Stimulated activated effector memory CD8-positive, alpha-beta T cell treated with anti-CD3 and anti-CD28 coated beads, Interleukin-12 subunit alpha, Interleukin-12 subunit beta, amount 100 ng/mL, for 72 hours (primary cell): ENCODE data around the gene C16orf46.

Experiments
- ATAC-seq: fragments of 150-1000 bp; cut with Tn5 transposase; 2 replicates; pipeline ENCODE4 v1.10.0; 2021
- DNase-seq, 2 donors: peaks; one replicate each; pipeline ENCODE4 v3.0.0; 2021 to 2022; ENCODE audit warnings: low spot score in 2 of 2
- H3K27ac Mint-ChIP-seq: one replicate; pipeline ENCODE4 v1.8.0; 2022; ENCODE audit warnings: mild to moderate bottlenecking, mixed read lengths
- H3K36me3 Mint-ChIP-seq: one replicate; pipeline ENCODE4 v1.8.0; 2022; ENCODE audit warnings: mild to moderate bottlenecking, mixed read lengths
- H3K4me1 Mint-ChIP-seq: one replicate; pipeline ENCODE4 v1.8.0; 2022; ENCODE audit warnings: mixed read lengths
- H3K4me3 Mint-ChIP-seq: one replicate; pipeline ENCODE4 v1.8.0; 2022; ENCODE audit warnings: mild to moderate bottlenecking, mixed read lengths
- H3K9me3 Mint-ChIP-seq: one replicate; pipeline ENCODE4 v1.8.0; 2022; ENCODE audit warnings: mixed read lengths

The C16orf46 gene

DNA sequence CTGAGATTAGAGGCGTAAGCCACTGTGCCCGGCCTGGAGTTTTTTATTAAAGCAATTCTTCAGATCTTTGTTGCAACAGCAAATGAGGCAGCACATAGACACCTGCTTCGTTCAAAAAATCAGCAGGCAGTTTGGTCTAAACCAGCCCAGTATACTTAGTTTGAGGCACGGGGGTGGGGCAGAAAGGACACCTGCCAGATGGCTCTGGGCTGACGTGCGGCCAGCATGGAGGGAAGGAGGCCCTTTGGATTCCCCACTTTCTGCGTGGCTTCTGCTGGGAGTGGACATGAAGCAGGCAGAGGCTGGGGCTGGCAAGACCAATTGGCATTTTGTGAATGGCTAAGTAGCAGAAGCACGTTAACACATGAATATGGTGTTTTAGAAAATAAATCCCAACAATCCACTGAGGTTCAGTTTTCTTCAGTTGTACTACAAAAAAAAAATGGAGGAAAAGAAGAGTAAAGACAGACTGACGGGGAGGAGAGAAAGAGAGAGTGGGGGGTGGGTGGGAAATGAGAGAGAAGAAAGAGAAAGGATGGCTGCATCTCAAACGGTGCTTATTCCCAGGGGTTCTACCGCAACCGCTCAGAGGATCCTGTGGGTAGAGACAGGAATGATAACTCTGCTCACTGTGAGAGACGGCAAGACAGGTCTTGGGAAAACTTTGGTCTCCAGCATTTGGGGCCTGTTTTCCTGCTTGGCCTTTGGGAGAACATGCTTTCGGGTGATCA lies 16.3 kb downstream of the C16orf46 start:
- H3K4me3 Mint-ChIP-seq, result no peak overlapping the region
- no peak for DNase-seq
- ATAC-seq, result no peak
- H3K9me3 Mint-ChIP-seq, result no peaks in the 10 kb centered on the region
- H3K27ac Mint-ChIP-seq, result no peak overlapping the region
- no peaks in the 10 kb centered on the region for H3K36me3 Mint-ChIP-seq
- H3K4me1 Mint-ChIP-seq, result no peaks in the 10 kb centered on the region

DNA sequence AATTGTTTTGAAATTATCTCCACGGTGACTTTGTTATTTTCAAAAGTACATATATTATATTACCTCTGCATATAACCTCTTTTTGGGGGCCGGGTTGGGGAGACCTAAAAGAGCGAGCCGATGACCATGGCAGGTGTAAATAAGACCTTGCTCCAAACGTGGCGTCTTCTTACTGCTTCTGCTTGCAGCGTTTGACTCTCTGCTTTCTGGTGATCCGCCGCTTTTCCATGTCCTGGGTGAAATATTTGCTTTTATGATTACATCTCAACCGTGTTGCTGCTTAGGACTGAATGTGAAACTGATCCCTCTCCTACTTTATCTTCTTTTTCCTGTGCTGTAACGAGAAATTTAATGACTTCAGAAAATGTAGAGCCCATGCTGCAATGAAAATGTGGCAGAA lies 23.3 kb downstream of the C16orf46 start:
- Mint-ChIP-seq H3K9me3 (peaks cover 9% of the 10 kb centered on the region), H3K4me1 (no peaks in the 10 kb centered on the region), H3K27ac (no peak overlapping the region), H3K36me3 (no peaks in the 10 kb centered on the region), H3K4me3 (no peak overlapping the region)
- DNase-seq (no peak), ATAC-seq (no peak)

- Mint-ChIP-seq H3K4me1 (peaks cover 6% of the 10 kb centered on the region), H3K9me3 (no peaks in the 10 kb centered on the region), H3K27ac (peak overlapping the region; percentile 33), H3K36me3 (peaks cover 44% of the 10 kb centered on the region), H3K4me3 (no peak overlapping the region)
- DNase-seq (no peak), ATAC-seq (no peak)
These were observed 34.2 kb downstream of the C16orf46 start for GRCh38 chr16:81042821-81043220.

DNA sequence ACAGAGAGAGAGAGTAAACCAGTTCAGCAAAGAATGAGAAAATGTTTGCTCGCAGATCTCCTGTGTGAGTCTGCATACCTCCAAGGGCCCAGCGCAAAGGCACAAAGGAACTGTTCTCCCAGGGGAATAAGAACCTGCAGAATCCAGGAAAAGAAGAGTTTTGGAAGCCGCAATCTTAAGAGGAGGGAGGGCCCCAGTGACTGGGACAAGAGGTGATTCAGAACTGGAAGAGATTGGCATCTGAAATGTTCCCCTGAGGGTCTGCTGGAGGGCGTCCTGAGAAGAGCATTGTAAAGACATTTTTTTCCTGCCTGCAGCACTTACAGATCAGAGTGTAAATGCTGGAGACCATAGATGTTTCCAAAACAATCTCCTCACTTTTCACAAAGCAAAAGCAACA lies 35.3 kb downstream of the C16orf46 start:
- DNase-seq, result no peak
- Mint-ChIP-seq H3K27ac (peak overlapping the region; percentile 32), H3K4me3 (no peak overlapping the region), H3K9me3 (no peaks in the 10 kb centered on the region), H3K36me3 (peaks cover 44% of the 10 kb centered on the region), H3K4me1 (peaks cover 17% of the 10 kb centered on the region)
- ATAC-seq, result no peak

GRCh38 chr16:81040842-81041241 lies 36.2 kb downstream of the C16orf46 start:
- Mint-ChIP-seq H3K4me3 (no peak overlapping the region), H3K27ac (no peak overlapping the region), H3K36me3 (peaks cover 44% of the 10 kb centered on the region), H3K9me3 (no peaks in the 10 kb centered on the region), H3K4me1 (peaks cover 18% of the 10 kb centered on the region)
- ATAC-seq (no peak), DNase-seq (no peak)

DNA sequence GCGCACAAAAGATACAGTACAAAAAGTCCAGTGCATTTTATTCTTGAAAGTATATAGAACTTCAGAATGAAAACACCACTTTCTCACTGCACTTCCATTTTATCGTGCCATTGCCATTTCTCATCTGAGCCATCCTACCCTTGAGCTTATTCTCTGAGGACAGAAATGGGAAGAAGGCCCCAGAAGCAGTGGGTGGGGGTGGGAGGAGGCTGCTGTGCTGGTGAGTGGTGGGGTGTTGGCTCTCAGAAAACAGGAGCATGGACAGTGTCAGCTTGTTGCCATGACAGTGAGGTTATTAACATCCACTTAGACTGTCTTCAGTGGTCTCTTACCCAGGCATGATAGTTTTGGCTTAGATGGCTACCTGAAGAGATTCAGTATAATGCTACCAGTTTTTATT lies 36.9 kb downstream of the C16orf46 start:
- Mint-ChIP-seq H3K27ac (peak overlapping the region; percentile 56), H3K4me1 (peaks cover 18% of the 10 kb centered on the region), H3K36me3 (peaks cover 42% of the 10 kb centered on the region), H3K9me3 (no peaks in the 10 kb centered on the region), H3K4me3 (no peak overlapping the region)
- DNase-seq (no peak), ATAC-seq (no peak)

DNA sequence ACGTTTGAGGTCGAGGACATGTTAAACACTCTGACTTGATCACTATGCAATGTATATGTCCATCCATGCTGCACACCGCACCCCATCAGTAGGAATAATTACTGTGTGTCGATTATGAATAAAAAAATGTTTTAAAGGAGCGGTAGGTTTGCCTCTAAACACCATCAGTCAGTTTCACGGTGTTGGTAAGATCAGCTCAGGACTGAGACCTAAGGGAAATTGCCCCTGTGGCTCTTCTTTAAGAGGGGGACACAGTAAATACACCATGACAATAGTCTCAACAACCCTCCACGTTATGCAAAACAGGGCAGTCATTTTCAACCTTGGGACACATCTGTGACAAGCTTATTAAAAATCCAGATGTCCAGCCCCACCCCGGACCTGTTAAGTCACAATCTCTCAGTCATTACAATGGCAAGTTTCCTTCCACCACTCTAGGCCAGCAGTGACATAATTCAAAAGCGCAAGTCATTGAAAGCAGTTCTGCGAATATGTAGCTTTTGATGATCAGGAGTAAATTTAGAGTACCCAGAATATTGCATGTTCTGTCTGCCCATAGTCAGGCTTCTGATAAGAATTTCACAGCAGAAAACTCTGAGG lies 40.2 kb downstream of the C16orf46 start:
- Mint-ChIP-seq H3K36me3 (peaks cover 10% of the 10 kb centered on the region), H3K4me1 (peaks cover 18% of the 10 kb centered on the region), H3K4me3 (peak overlapping the region; percentile 72), H3K9me3 (no peaks in the 10 kb centered on the region), H3K27ac (peak overlapping the region; percentile 20)
- ATAC-seq, result no peak
- DNase-seq, result no peak

DNA sequence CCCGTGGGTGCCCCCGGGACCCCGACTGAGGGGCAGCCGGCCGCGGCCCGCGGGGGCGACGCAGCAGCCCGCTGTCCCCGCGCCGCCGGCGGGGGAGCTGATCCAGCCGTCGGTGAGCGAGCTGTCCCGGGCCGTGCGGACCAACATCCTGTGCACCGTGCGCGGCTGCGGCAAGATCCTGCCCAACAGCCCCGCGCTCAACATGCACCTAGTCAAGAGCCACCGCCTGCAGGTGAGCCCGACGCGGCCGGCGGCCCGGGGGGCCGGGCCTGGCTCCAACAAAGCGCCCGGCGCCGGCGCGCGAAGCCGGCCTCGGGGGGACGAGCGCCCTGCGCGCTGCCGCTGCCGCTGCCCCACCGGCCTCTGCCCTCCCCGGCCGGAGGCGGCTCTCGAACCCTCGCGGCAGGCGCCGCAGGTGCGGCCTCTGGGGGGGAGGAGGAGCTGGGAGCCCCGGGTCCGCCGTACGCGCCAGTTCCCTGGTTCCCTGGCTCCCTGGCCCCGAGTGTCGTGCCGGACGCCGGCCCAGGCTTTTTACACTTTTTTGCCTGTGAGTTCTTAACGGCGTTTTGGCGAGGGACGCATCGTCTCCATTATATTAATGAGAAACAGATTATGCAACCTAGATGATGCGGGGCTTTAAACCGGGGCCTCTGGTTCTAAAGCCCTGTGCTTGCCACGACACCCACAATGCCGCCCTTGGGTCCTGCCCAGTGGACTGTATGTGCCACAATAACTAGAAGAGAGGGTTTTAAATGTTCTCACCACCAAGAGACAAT lies 40.9 kb downstream of the C16orf46 start:
- no peaks in the 10 kb centered on the region for H3K9me3 Mint-ChIP-seq
- H3K4me3 Mint-ChIP-seq, result peak overlapping the region; percentile 72
- DNase-seq (peak; percentile 20 to 78), ATAC-seq (peak; percentile 78)
- H3K36me3 Mint-ChIP-seq, result peaks cover 10% of the 10 kb centered on the region
- H3K4me1 Mint-ChIP-seq, result peaks cover 18% of the 10 kb centered on the region
- H3K27ac Mint-ChIP-seq, result peak overlapping the region; percentile 20

- peak within 1 kb of the TSS; percentile 72 for H3K4me3 Mint-ChIP-seq
- no peaks in the 10 kb centered on the region for H3K9me3 Mint-ChIP-seq
- H3K27ac Mint-ChIP-seq, result peak within 1 kb of the TSS; percentile 20
- DNase-seq, result peak; percentile 85 to 90
- H3K36me3 Mint-ChIP-seq, result peaks cover 10% of the 10 kb centered on the region
- H3K4me1 Mint-ChIP-seq, result peaks cover 18% of the 10 kb centered on the region
- ATAC-seq, result peak; percentile 97
These were observed 41.6 kb downstream of the C16orf46 start, which contains the start of gene ATMIN for GRCh38 chr16:81035398-81035974. Gene ATMIN, plus strand, starts transcription at chr16:81035842. Its CDS starts 29 bp downstream, at chr16:81035871.

DNA sequence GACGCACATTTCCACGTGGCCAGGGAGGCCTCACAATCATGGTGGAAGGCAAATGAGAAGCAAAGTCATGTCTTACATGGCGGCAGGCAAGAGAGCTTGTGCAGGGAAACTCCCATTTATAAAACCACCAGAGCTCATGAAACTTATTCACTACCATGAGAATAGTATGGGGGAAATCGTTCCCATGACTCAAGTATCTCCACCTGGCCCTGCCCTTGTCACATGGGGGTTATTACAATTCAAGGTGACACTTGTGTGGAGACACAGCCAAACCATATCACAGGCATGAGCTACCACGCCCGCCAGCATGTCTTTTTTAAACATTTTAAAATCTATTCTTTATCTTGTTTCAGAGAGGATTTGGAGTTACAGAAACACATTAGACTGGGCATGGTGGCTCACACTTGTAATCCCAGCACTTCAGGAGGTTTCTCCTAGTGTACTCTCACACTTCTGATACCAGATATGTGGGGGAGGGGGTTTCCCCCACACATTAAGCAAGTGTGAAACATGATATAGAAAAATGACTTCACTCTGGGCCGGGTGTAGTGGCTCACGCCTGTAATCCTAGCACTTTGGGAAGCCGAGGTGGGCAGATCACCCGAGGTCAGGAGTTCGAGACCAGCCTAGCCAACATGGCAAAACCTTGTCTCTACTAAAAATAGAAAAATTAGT lies 47.0 kb downstream of the C16orf46 start:
- Mint-ChIP-seq H3K4me1 (no peaks in the 10 kb centered on the region), H3K4me3 (no peak overlapping the region), H3K36me3 (peaks cover 64% of the 10 kb centered on the region), H3K9me3 (no peaks in the 10 kb centered on the region), H3K27ac (no peak overlapping the region)
- ATAC-seq, result peak; percentile 72
- DNase-seq, result no peak

- ATAC-seq (no peak), DNase-seq (no peak)
- no peaks in the 10 kb centered on the region for H3K4me1 Mint-ChIP-seq
- no peak overlapping the region for H3K27ac Mint-ChIP-seq
- H3K9me3 Mint-ChIP-seq, result no peaks in the 10 kb centered on the region
- H3K36me3 Mint-ChIP-seq, result peaks cover 96% of the 10 kb centered on the region
- no peak overlapping the region for H3K4me3 Mint-ChIP-seq
These were observed 50.6 kb downstream of the C16orf46 start for GRCh38 chr16:81026429-81026828.

DNA sequence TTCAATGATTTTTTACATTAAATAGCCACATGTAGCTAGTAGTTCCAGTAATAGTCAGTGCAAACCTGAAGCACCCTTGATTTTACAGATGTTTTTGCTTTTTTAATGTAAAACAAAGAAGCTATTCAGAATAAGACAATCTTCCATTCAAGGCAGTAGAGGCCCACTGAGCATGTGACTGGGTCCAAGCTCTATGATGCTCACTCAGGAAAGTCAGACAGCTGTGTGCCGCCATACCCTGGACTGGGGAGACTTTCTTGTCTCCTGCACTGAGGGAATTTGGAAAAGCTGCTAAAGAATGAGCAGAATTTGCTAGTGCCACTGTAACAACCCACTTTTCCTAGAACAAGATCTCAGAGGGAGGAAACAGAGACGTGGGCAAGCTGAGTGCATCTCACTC lies 58.5 kb downstream of the C16orf46 start:
- DNase-seq (no peak), ATAC-seq (no peak)
- peaks cover 100% of the 10 kb centered on the region for H3K36me3 Mint-ChIP-seq
- H3K9me3 Mint-ChIP-seq, result no peaks in the 10 kb centered on the region
- H3K4me3 Mint-ChIP-seq, result no peak overlapping the region
- H3K4me1 Mint-ChIP-seq, result no peaks in the 10 kb centered on the region
- no peak overlapping the region for H3K27ac Mint-ChIP-seq

DNA sequence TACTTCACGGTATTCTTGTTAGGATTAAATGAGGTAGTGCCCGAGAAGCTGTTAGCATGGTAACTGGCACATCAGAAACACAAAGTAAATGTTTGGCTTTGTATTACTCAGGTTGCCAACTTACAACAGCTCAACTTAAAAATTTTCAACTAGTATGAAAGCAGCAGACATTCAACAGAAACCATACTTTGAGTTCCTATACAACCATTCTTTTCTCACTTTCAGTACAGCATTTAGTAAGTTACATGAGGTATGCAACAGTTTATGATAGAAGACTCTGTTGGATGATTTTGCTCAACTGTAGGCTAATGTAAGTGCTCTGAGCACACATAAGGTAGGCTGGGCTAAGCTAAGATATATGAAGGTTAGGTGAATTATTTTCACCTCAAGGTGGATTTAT lies 62.4 kb downstream of the C16orf46 start:
- Mint-ChIP-seq H3K27ac (no peak overlapping the region), H3K9me3 (no peaks in the 10 kb centered on the region), H3K36me3 (peaks cover 92% of the 10 kb centered on the region), H3K4me3 (no peak overlapping the region), H3K4me1 (peaks cover 8% of the 10 kb centered on the region)
- DNase-seq (no peak), ATAC-seq (peak; percentile 69)

DNA sequence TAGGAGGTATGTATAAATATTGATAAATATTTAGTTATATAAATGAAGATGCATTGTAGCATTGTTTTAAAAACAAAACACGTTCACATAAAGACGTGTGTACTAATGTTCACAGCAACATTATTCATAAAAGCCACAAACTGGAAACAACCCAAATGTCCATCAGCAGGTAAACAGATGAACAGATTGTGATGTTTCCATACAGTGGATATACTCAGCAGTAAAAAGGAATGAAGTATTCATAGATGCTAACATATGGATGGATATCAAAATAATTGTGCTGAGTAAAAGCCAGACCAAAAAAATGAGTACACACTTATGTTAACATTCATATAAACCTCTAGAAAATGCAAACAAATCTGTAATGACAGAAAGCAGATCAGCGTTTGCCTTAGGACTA lies 64.1 kb downstream of the C16orf46 start:
- no peak for DNase-seq
- Mint-ChIP-seq H3K36me3 (peaks cover 75% of the 10 kb centered on the region), H3K4me1 (peaks cover 19% of the 10 kb centered on the region), H3K9me3 (no peaks in the 10 kb centered on the region), H3K27ac (peak overlapping the region; percentile 18), H3K4me3 (no peak overlapping the region)
- no peak for ATAC-seq
